NCI-H446 (cell line): ENCODE measurements around the gene MTF2.

Experiments used
- DNase-seq, 2 experiments: peaks; one replicate each; lab custom pipeline; 2025; lab: John Stamatoyannopoulos, UW

Gene MTF2

GRCh38 chr1:93186667-93187066 is 107.6 kb downstream of the MTF2 start:
- DNase-seq = no peak
